Ascending aorta (tissue), 2 donors: ENCODE results near the gene FOXC1. TPM values are rescaled to one million over a fixed set of nuclear protein-coding genes. Genes with fewer than 3 reads are reported as not detected.

Experiments used
- DNase-seq, 2 donors: peaks; one replicate each; pipeline ENCODE4 v3.0.0-alpha.2; 2019; ENCODE audit warnings: low spot score in 2 of 2
- H3K27ac ChIP-seq, 2 donors: fragments of 200-600 bp; sonication (generic); one replicate each; pipeline ENCODE4 v1.5.1; 2016 to 2017; ENCODE audit warnings: mild to moderate bottlenecking in 1 of 2
- H3K27me3 ChIP-seq: fragments of 200-600 bp; sonication (generic); one replicate; pipeline ENCODE4 v1.5.1; 2017
- H3K36me3 ChIP-seq, 2 donors: fragments of 200-600 bp; sonication (generic); one replicate each; pipeline ENCODE4 v1.5.1; 2016
- H3K4me1 ChIP-seq, 2 donors: fragments of 200-600 bp; sonication (generic); one replicate each; pipeline ENCODE4 v1.5.1; 2016 to 2017; ENCODE audit warnings: mild to moderate bottlenecking in 1 of 2
- H3K4me3 ChIP-seq, 2 donors: fragments of 200-600 bp; sonication (generic); one replicate each; pipeline ENCODE4 v1.5.1; 2016 to 2017; ENCODE audit warnings: mild to moderate bottlenecking in 1 of 2
- H3K9me3 ChIP-seq, 2 donors: fragments of 200-600 bp; sonication (generic); one replicate each; pipeline ENCODE4 v1.5.1; 2016
- intact Hi-C: fragments of 100-400 bp; cut with DNase I; formaldehyde crosslinking; loops from one replicate; pipeline ENCODE4 v1.15.1; 2023
- total RNA-seq: library from RNA; depleted of rRNA; stranded (reverse); fragments of >200 nt; gene quantifications from one replicate; pipeline ENCODE4 v1.1.0, GENCODE V29; 2016
- TF ChIP-seq, protein P1 (sequence below), 3 experiments: fragments of 200-600 bp in 2 of 3; fragments of 450-650 bp in 1 of 3; sonication (generic) in 2 of 3; IDR thresholded peaks; one replicate each; pipeline ENCODE4 v1.5.1; 2016 to 2019; ENCODE audit warnings: antibody characterized with exemption in 3 of 3, mild to moderate bottlenecking in 1 of 3, moderate library complexity in 1 of 3

The FOXC1 gene
- total RNA-seq, 1 donor from 2014 or later = 125 TPM

DNA sequence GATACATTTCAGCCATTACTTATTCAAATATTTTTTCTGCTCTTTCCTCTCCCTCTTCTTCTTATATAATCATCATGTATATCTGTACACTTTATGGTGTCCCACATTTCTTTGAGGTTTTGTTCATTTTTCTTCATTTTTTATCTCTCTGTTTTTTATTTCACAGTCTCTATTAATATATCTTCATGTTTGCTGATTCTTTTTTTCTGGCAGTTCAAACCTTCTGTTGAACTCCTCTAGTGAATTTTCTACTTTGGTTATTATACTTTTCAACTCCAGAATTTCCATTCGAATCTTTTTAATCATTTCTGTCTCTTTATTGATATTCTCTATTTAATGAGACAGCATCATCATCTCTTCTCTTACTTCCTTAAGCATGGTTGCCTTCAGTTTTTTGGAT is 38.9 kb upstream of the FOXC1 start:
- DNase-seq = no peak
- Histone ChIP-seq H3K27me3 (no peaks in the 10 kb centered on the region), H3K27ac (no peak overlapping the region), H3K4me1 (peaks cover 8 to 15% of the 10 kb centered on the region in 2 donors), H3K4me3 (no peak overlapping the region), H3K36me3 (no peaks in the 10 kb centered on the region), H3K9me3 (peaks cover 0 to 31% of the 10 kb centered on the region in 2 donors)
- TF ChIP-seq, protein P1, sequence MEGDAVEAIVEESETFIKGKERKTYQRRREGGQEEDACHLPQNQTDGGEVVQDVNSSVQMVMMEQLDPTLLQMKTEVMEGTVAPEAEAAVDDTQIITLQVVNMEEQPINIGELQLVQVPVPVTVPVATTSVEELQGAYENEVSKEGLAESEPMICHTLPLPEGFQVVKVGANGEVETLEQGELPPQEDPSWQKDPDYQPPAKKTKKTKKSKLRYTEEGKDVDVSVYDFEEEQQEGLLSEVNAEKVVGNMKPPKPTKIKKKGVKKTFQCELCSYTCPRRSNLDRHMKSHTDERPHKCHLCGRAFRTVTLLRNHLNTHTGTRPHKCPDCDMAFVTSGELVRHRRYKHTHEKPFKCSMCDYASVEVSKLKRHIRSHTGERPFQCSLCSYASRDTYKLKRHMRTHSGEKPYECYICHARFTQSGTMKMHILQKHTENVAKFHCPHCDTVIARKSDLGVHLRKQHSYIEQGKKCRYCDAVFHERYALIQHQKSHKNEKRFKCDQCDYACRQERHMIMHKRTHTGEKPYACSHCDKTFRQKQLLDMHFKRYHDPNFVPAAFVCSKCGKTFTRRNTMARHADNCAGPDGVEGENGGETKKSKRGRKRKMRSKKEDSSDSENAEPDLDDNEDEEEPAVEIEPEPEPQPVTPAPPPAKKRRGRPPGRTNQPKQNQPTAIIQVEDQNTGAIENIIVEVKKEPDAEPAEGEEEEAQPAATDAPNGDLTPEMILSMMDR (IDR thresholded peaks at IDR 0.05) = no peak
- intact Hi-C loops = no loop called here

DNA sequence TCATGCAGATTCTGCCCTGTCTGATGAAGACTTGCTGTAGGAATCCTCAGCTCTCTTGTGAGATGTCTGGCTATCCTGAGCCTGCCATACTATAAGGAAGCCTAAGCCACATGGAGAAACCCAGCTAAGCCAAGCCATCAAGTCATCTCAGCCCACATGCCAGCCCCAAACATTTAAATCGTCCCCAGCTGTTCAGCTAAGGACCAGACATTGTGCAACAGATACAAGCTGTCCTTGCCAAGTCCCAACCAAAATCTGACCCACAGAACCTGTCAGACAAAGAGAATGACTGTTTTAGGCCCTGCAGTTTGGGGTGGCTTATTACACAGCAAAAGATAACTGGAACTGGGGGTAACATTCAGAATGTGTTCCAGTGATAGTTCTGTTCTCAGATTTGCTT is 36.8 kb upstream of the FOXC1 start:
- Histone ChIP-seq H3K27ac (no peak overlapping the region), H3K4me3 (no peak overlapping the region), H3K27me3 (no peaks in the 10 kb centered on the region), H3K9me3 (peaks cover 0 to 31% of the 10 kb centered on the region in 2 donors), H3K36me3 (no peaks in the 10 kb centered on the region), H3K4me1 (peaks cover 8 to 18% of the 10 kb centered on the region in 2 donors)
- TF ChIP-seq, protein P1 (IDR thresholded peaks at IDR 0.05) = no peak
- intact Hi-C loops = no loop called here
- no peak for DNase-seq

DNA sequence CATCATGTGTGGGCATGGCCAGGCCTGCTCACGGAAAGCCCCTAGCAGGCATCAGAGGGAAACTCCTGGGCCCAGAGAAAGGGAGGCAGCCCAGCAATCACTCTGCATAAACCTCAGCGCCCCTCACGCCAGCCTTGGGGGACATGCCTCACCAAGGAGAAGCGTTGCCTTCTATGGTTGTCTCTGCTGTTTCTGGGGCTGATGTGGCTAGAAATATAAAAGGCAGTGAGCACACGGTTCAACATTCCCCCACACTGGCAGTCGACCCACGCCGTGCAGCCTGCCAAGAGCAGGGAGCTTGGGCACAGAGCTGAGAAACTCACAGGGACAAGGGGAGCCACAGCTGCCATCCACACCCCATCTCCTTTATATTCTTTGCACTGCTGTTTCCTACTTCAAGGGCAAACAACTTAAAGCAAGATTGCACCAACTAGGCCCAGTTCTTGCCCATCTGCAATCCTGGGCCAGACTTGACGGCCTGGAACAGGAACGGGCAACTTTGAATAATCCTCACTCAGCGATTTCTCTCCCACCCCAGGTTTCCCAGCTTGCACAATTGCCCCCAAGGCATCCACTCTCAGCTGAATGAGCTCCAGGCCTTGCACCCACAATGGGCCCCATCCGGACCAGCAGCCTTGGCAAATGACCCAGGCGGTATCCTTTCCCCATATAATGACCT is 35.5 kb upstream of the FOXC1 start:
- peak overlapping the region; percentile 84 to 87 for H3K27ac ChIP-seq
- TF ChIP-seq, protein P1 (IDR thresholded peaks at IDR 0.05) = no peak

DNA sequence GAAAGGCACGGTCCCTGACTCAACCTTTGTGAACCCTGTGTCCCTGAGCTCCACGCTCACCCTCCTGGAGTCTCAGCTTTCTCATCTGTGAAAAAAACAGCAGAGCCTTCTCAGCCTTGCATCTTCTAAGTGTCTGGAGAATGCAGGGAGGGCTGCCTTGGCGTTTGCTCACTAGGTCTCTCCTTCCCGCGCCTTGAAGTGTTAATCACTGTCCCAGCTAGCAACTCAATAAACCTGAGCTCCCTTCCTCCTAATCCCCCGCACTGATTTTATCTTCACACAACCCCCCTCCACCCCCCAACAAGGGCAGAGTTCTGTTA is 34.9 kb upstream of the FOXC1 start:
- no peaks in the 10 kb centered on the region for H3K27me3 ChIP-seq
- H3K4me3 ChIP-seq = peak overlapping the region; percentile 14 to 56
- H3K27ac ChIP-seq = peak overlapping the region; percentile 84 to 87
- H3K9me3 ChIP-seq = peaks cover 0 to 22% of the 10 kb centered on the region in 2 donors
- no peak for DNase-seq
- TF ChIP-seq, protein P1 (IDR thresholded peaks at IDR 0.05) = no peak
- H3K4me1 ChIP-seq = peaks cover 8 to 18% of the 10 kb centered on the region in 2 donors
- intact Hi-C loops = no loop called here
- H3K36me3 ChIP-seq = no peaks in the 10 kb centered on the region

More for the DNA sequence above, 35.5 kb upstream of the FOXC1 start:
- intact Hi-C loops = no loop called here
- Histone ChIP-seq H3K9me3 (peaks cover 0 to 26% of the 10 kb centered on the region in 2 donors), H3K4me1 (peaks cover 8 to 18% of the 10 kb centered on the region in 2 donors), H3K36me3 (no peaks in the 10 kb centered on the region), H3K27me3 (no peaks in the 10 kb centered on the region), H3K4me3 (no peak overlapping the region)
- DNase-seq = no peak

DNA sequence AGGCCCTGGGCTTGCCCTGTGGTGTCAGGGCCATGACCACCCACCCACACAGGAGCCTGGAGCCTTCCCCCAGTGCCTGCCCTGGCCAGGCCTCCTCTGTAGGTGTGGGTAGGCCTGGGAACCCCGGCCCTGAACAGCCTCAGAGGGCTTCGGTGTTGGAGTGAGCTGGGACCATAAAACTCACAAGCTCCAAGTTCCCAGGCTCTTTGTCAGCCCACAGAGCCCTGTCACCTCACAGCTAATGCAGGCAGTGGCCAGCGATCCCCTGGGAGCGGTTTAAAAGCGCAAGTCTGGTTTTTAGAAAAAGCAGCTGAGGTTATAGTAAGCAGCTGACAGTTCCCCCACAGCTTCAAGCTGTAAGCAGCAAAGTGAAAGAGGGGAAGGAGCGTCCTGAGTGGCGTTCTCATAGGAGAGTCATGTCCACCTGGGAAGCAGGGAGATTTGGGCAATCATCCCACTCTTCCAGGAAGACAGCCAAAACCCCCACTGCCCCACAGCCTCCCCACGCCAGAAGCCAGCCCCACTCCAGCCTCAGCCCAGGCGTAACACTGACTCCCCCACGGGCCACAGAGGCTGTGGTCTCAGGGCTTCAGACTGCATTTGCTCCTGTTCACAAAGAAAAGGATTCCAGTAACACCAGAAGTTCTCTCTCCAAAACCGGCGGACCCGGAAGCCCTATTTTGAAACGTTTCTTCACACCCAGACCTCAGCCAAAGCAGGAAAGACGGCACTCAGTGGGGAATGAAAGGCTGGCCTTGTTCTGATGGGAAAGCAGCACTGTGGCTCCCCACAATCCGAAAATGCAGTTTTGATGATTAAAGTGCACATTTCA is 34.3 kb upstream of the FOXC1 start:
- Histone ChIP-seq H3K4me1 (peaks cover 8 to 18% of the 10 kb centered on the region in 2 donors), H3K9me3 (peaks cover 0 to 16% of the 10 kb centered on the region in 2 donors), H3K27me3 (no peaks in the 10 kb centered on the region), H3K4me3 (peak overlapping the region; percentile 14 to 56), H3K36me3 (no peaks in the 10 kb centered on the region), H3K27ac (peak overlapping the region; percentile 84 to 87)
- intact Hi-C loops = no loop called here
- TF ChIP-seq, protein P1 (IDR thresholded peaks at IDR 0.05) = no peak
- DNase-seq = no peak
